ENCODE data around the gene MEIS2. TPM values are rescaled to one million over a fixed set of nuclear protein-coding genes. Genes with fewer than 3 reads are reported as not detected.

The MEIS2 gene
- total and polyA plus RNA-seq, 7 donors, result 1.4 to 154 (median 76.0) TPM

DNA sequence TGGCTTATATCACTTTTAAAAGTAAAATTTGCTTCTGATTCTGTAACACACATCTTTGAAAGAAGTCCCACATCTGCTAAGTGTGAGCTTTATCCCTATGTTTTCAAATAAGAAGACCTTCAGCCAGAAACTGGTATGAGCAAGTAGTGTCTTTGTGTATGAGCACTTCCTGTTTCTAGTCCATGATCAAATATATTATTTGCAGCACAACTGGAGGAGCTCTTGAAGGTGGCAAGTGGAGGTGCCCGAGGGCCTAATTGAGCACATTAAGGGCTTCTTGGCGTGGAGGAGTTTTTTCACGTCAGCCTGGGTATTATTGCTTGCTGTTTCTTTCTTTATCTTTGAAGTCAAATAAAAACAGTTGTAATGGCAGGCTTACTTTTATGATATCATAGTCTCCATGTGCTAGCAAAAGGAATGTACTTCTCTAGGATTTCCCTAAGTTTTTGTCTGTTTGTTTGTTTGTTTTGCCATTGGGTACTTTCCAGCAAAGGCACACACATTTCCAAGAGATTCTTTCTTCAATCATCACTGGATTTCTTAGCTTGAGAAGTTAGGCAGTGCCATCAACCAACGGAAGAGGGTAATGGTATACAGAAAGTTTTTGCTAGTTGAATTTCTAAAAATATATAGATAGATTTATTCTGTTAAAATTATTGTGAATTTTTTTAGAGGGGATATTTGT lies 68.1 kb downstream of the MEIS2 start:
- Histone ChIP-seq H3K9me3 (no peaks in the 10 kb centered on the region), H3K4me1 (peaks cover 0 to 89% (median 58%) of the 10 kb centered on the region in 4 donors), H3K27ac (peak overlapping the region in 2 of 4 donors; percentile 47 to 57), H3K36me3 (peaks cover 0 to 22% (median 7%) of the 10 kb centered on the region in 4 donors), H3K27me3 (no peaks in the 10 kb centered on the region), H3K4me3 (no peak overlapping the region)
- TF ChIP-seq EP300 (IDR thresholded peaks at IDR 0.05) (no peak), CTCF (IDR thresholded peaks at IDR 0.05) (no peak), POLR2AphosphoS5 (IDR thresholded peaks at IDR 0.05) (no peak), POLR2A (IDR thresholded peaks at IDR 0.05) (no peak)
- intact Hi-C loops (cut with DNase I), result no loop called here
- no peak for DNase-seq
- 40 to 70% methylated on average over 4 of the region's 4 CpGs for WGBS, 2 donors

DNA sequence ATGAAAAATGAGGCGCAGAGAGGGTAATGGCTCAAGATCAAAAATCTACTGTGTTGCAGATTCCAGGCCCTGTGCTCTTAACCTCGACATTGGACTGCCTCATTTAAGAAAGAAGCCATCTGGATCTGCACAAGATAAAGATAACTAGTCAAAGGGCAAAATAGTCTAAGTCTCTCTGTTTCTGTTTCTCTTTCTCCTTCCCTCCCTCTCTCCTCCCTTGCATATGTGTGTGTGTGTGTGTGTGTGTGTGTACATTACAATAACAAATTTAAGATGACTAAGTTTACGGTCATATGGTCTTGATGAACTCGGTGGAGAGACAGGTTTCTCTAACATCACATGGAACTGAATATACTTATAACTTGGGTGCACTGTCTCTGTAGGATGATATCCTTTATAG lies 69.2 kb downstream of the MEIS2 start:
- DNase-seq, result no peak
- 54 to 70% methylated on average over 4 of the region's 4 CpGs for WGBS, 2 donors
- TF ChIP-seq POLR2A (IDR thresholded peaks at IDR 0.05) (no peak), EP300 (IDR thresholded peaks at IDR 0.05) (no peak), CTCF (IDR thresholded peaks at IDR 0.05) (no peak), POLR2AphosphoS5 (IDR thresholded peaks at IDR 0.05) (no peak)
- intact Hi-C loops (cut with DNase I), result no loop called here
- Histone ChIP-seq H3K4me3 (no peak overlapping the region), H3K27ac (peak overlapping the region in 2 of 4 donors; percentile 47 to 57), H3K27me3 (no peaks in the 10 kb centered on the region), H3K4me1 (peaks cover 0 to 84% (median 53%) of the 10 kb centered on the region in 4 donors), H3K9me3 (no peaks in the 10 kb centered on the region), H3K36me3 (peaks cover 0 to 16% (median 6%) of the 10 kb centered on the region in 4 donors)

DNA sequence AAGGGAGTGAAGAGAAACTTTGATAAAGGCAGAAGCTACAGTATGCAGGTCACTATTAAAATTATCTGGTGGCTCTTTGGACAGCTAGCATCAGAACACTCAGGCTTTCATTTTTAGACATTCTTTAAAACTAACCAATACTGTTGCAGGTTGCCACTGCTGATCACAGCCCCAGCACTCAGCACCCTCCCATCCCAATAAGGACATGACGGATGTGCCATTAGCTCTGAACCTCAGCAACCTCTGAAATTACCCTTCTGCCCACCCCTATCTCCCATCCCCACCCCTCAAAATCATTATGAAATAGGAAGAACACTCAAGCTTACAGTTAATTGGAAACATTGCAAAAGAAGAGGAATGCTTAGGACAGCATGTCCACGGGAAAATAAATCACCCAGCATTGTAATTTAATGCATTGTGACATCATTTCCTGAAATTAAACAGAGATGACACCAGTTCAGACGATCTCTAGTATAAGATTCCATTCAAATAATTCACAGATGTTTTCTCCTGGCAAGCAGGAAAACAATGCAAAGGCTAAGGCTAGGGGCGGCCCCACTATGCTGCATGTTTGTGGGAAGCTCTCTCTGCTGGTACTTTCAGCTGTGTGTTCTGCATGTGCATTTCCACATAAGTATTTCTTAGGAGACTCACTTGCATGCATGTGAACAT lies 71.6 kb downstream of the MEIS2 start:
- intact Hi-C loops (cut with DNase I), result no loop called here
- no peak overlapping the region for H3K4me3 ChIP-seq
- no peaks in the 10 kb centered on the region for H3K9me3 ChIP-seq
- H3K36me3 ChIP-seq, result peaks cover 0 to 5% (median 0%) of the 10 kb centered on the region in 4 donors
- 53 to 67% methylated on average over 4 of the region's 4 CpGs for WGBS, 2 donors
- peak in 1 of 4 donors; percentile 56 for TF ChIP-seq POLR2AphosphoS5 (IDR thresholded peaks at IDR 0.05)
- TF ChIP-seq EP300 (IDR thresholded peaks at IDR 0.05), result no peak
- no peak for TF ChIP-seq POLR2A (IDR thresholded peaks at IDR 0.05)
- peak overlapping the region in 2 of 4 donors; percentile 23 to 57 for H3K27ac ChIP-seq
- no peak for DNase-seq
- peaks cover 0 to 73% (median 40%) of the 10 kb centered on the region in 4 donors for H3K4me1 ChIP-seq
- no peaks in the 10 kb centered on the region for H3K27me3 ChIP-seq

- no peaks in the 10 kb centered on the region for H3K27me3 ChIP-seq
- no peaks in the 10 kb centered on the region for H3K9me3 ChIP-seq
- H3K27ac ChIP-seq, result peak overlapping the region; percentile 72 to 83 (median 79)
- DNase-seq, result no peak
- intact Hi-C loops (cut with DNase I), result no loop called here
- peaks cover 0 to 5% (median 0%) of the 10 kb centered on the region in 4 donors for H3K36me3 ChIP-seq
- no peak overlapping the region for H3K4me3 ChIP-seq
- peaks cover 0 to 75% (median 58%) of the 10 kb centered on the region in 4 donors for H3K4me1 ChIP-seq
- no peak for TF ChIP-seq EP300 (IDR thresholded peaks at IDR 0.05)
- TF ChIP-seq POLR2AphosphoS5 (IDR thresholded peaks at IDR 0.05), result no peak
- no peak for TF ChIP-seq CTCF (IDR thresholded peaks at IDR 0.05)
- TF ChIP-seq POLR2A (IDR thresholded peaks at IDR 0.05), result no peak
Measured at GRCh38 chr15:37020852-37021251, 79.5 kb downstream of the MEIS2 start.
